ENCODE data around the gene ENPP3. TPM values are rescaled to one million over a fixed set of nuclear protein-coding genes. Genes with fewer than 3 reads are reported as not detected.

The ENPP3 gene
- polyA plus RNA-seq, 1 of the 3 experiments (the other 2 are of a cell fraction), result not detected

GRCh38 chr6:131652472-131652871 is 15.4 kb downstream of the ENPP3 start:
- DNase-seq, result no peak
- CTCF ChIA-PET, result interaction anchor here (1.6 kb wide), 1 partner anchor 24 kb away, joined by 5 read pairs; the partner anchor contains the start of gene MED23
- TF ChIP-seq TAF1 (IDR thresholded peaks at IDR 0.05; ENCODE audit: borderline replicate concordance, low read depth, low read length), result no peak
- TF ChIP-seq CHD2 (IDR thresholded peaks at IDR 0.05; ENCODE audit: low read length, partially characterized antibody), result no peak
- no peak for TF ChIP-seq YY1 (IDR thresholded peaks at IDR 0.05; ENCODE audit: low read depth)
- no peak for TF ChIP-seq MEF2A (IDR thresholded peaks at IDR 0.05; ENCODE audit: borderline replicate concordance, low read depth)
- TF ChIP-seq, protein P1, sequence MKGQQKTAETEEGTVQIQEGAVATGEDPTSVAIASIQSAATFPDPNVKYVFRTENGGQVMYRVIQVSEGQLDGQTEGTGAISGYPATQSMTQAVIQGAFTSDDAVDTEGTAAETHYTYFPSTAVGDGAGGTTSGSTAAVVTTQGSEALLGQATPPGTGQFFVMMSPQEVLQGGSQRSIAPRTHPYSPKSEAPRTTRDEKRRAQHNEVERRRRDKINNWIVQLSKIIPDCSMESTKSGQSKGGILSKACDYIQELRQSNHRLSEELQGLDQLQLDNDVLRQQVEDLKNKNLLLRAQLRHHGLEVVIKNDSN (IDR thresholded peaks at IDR 0.05; ENCODE audit: borderline replicate concordance, low read depth), result no peak
- TF ChIP-seq GABPA (IDR thresholded peaks at IDR 0.05; ENCODE audit: low read depth), result no peak
- TF ChIP-seq TCF12 (IDR thresholded peaks at IDR 0.05), result no peak
- no peak for TF ChIP-seq GATA2 (CRISPR knock-in tag; IDR thresholded peaks at IDR 0.05)
- TF ChIP-seq, protein P2, sequence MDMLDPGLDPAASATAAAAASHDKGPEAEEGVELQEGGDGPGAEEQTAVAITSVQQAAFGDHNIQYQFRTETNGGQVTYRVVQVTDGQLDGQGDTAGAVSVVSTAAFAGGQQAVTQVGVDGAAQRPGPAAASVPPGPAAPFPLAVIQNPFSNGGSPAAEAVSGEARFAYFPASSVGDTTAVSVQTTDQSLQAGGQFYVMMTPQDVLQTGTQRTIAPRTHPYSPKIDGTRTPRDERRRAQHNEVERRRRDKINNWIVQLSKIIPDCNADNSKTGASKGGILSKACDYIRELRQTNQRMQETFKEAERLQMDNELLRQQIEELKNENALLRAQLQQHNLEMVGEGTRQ (IDR thresholded peaks at IDR 0.05; ENCODE audit: borderline replicate concordance, low read depth, low read length), result no peak
- no peak for TF ChIP-seq EP300 (IDR thresholded peaks at IDR 0.05; ENCODE audit: borderline replicate concordance in 1 of 2, low read depth in 1 of 2, low read length in 1 of 2)
- TF ChIP-seq JUND (IDR thresholded peaks at IDR 0.05), result no peak
- no peak for TF ChIP-seq NRF1 (IDR thresholded peaks at IDR 0.05; ENCODE audit: low read depth, low read length)
- no peak for TF ChIP-seq REST (IDR thresholded peaks at IDR 0.05; ENCODE audit: low read depth, low read length)

More at GRCh38 chr6:131652472-131652871, 15.4 kb downstream of the ENPP3 start:
- POLR2A ChIA-PET, result no interaction called here
- Histone ChIP-seq H3K27me3 (ENCODE audit: insufficient read depth) (peaks cover 5% of the 10 kb centered on the region; the same call in 1 of the 2 replicates), H3K79me2 (ENCODE audit: insufficient read depth) (no peaks in the 10 kb centered on the region), H3K4me3 (ENCODE audit: low read depth in 2 of 2, low read length in 1 of 2) (no peak overlapping the region), H3K9ac (no peak overlapping the region), H3K4me1 (ENCODE audit: control insufficient read depth in 1 of 2, insufficient read depth in 2 of 2, low read depth in 1 of 2, low read length in 1 of 2) (no peaks in the 10 kb centered on the region), H3K9me3 (no peaks in the 10 kb centered on the region), H3K9me2 (no peaks in the 10 kb centered on the region), H4K20me1 (ENCODE audit: insufficient read depth) (no peaks in the 10 kb centered on the region), H2AFZ (ENCODE audit: low read depth) (no peak overlapping the region), H3K27ac (ENCODE audit: low read depth in 2 of 2, low read length in 1 of 2) (no peak overlapping the region), H3F3A (replicated peaks; ENCODE audit: insufficient read depth) (no peaks in the 10 kb centered on the region), H3K4me2 (no peak overlapping the region), H3K36me3 (replicated peaks in 1 of 2; ENCODE audit: control insufficient read depth in 1 of 2, insufficient read depth in 2 of 2, low read length in 1 of 2) (no peaks in the 10 kb centered on the region)
- WGBS (ENCODE audit: low lambda C conversion rate), result 0% methylated on average over 5 of the region's 5 CpGs
